Stomach (tissue), 9 donors: Measurements from ENCODE around the gene GPX6. TPM values are rescaled to one million over a fixed set of nuclear protein-coding genes. Genes with fewer than 3 reads are reported as not detected.
"Not testable (repeated sequence)": the region's sequence is repeated elsewhere in the genome, so short reads cannot be mapped to it uniquely, and the experiment has no call there.

Source experiments
- DNase-seq, 2 donors: peaks; one replicate each; pipeline versions ENCODE4 v3.0.0 to v3.0.0-alpha.2; 2013 to 2019
- H3K27ac ChIP-seq, 5 donors: fragments of 200-600 bp in 4 of 5; sonication (generic) in 4 of 5; one replicate each; pipeline ENCODE4 v1.5.1; 2013 to 2019; ENCODE audit warnings: mild to moderate bottlenecking in 1 of 5, moderate library complexity in 1 of 5
- H3K27me3 ChIP-seq, 3 donors: fragments of 200-600 bp; sonication (generic); one replicate each; pipeline ENCODE4 v1.5.1; 2017 to 2019; ENCODE audit warnings: mixed run types in 1 of 3
- H3K36me3 ChIP-seq, 4 donors: fragments of 200-600 bp; sonication (generic); 1 replicate in 3 of 4; 2 replicates in 1 of 4; pipeline ENCODE4 v1.5.1; 2016 to 2019
- H3K4me1 ChIP-seq, 4 donors: fragments of 200-600 bp; sonication (generic); one replicate each; pipeline ENCODE4 v1.5.1; 2016 to 2019
- H3K4me3 ChIP-seq, 4 donors: fragments of 200-600 bp; sonication (generic) in 3 of 4; one replicate each; pipeline ENCODE4 v1.5.1; 2016 to 2019; ENCODE audit warnings: mild to moderate bottlenecking in 1 of 4
- H3K9me3 ChIP-seq, 4 donors: fragments of 200-600 bp; sonication (generic); one replicate each; pipeline ENCODE4 v1.5.1; 2016 to 2019
- CTCF ChIP-seq, 7 experiments: fragments of 450-650 bp in 4 of 7; fragments of 200-600 bp in 3 of 7; sonication (generic) in 3 of 7; IDR thresholded peaks; one replicate each; pipeline ENCODE4 v1.5.1; 2016 to 2019; ENCODE audit warnings: antibody characterized with exemption in 7 of 7, control low read depth in 2 of 7, mild to moderate bottlenecking in 1 of 7
- EP300 ChIP-seq: sonication (generic); formaldehyde crosslinking; IDR thresholded peaks from one replicate; pipeline ENCODE4 v1.6.1; 2017; ENCODE audit warnings: antibody characterized with exemption
- POLR2A ChIP-seq, 4 donors: fragments of 450-650 bp; IDR thresholded peaks; one replicate each; pipeline ENCODE4 v1.6.1; 2016; ENCODE audit warnings: antibody characterized with exemption in 4 of 4, control low read depth in 2 of 4, mild to moderate bottlenecking in 1 of 4, moderate library complexity in 1 of 4
- POLR2AphosphoS5 ChIP-seq, 3 donors: sonication (generic); formaldehyde crosslinking; IDR thresholded peaks; one replicate each; pipeline ENCODE4 v1.6.1; 2016; ENCODE audit warnings: antibody characterized with exemption in 3 of 3
- WGBS, 5 donors: extraction: QIAGEN DNeasy Blood & Tissue Kit in 3 of 5; methylation state at CpG; one replicate each; pipeline versions ENCODE4 v1.1.5 to v1.1.7; 2013 to 2018; 5-methylcytosine and 5-hydroxymethylcytosine counted together
- intact Hi-C: fragments of 100-400 bp; cut with DNase I; formaldehyde crosslinking; loops from one replicate; pipeline ENCODE4 v1.15.1; 2023; ENCODE audit warnings: low total_unique reads
- polyA plus RNA-seq, 3 donors: library from polyadenylated mRNA; stranded (reverse); fragments of 200-250 nt; gene quantifications; one replicate each; pipeline ENCODE4 v1.2.3, GENCODE V29; 2013
- total RNA-seq, 5 donors: library from RNA; depleted of rRNA; stranded (reverse); fragments of >200 nt; gene quantifications; one replicate each; pipeline versions ENCODE4 v1.1.0 to v1.2.3, GENCODE V29; 2014 to 2016
- donor health status: healthy with polysubstance abuse.
- donor health status: Bipolar disorder and iron deficiency.
- donor health status: healthy.

Gene GPX6
- total and polyA plus RNA-seq, 8 donors = not detected

DNA sequence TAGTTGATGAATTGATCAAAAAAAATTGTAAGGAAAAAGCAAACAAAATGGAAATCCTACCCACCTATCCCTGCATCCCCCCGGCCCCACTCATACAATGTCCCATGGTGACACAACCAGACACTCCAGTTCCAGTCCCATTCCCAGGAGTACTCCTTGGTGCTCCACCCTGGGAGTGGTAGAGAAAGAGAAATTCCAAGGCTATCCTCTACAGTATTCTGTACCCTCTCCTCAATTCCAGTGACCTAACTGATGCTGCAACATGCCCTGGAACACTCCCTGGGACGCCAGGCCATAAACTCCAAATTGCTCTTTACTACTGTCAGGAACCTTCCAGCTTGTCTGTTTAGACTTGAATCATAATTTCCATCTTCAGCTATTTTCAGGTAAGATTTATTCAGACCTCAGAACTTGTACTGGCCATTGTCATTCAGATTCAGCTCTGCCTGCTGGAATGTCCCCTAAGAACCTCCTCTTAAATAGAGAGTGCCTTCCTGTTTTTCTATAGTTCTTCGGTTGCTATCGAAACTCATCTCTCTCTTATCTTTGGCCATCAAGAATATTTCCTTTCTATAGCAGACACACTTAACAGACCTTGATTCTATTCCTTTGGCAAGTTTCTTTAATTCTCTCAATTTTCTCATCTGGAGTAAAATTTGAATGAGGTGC is 8.7 kb downstream of the GPX6 start:
- no peak for TF ChIP-seq POLR2A (IDR thresholded peaks at IDR 0.05)
- no peak for TF ChIP-seq EP300
- no peak for TF ChIP-seq CTCF (IDR thresholded peaks at IDR 0.05)
- TF ChIP-seq POLR2AphosphoS5 (IDR thresholded peaks at IDR 0.05) = no peak
- intact Hi-C loops = no loop called here
- Histone ChIP-seq H3K4me3 (no peak overlapping the region), H3K27ac (no peak overlapping the region), H3K4me1 (no peaks in the 10 kb centered on the region), H3K36me3 (no peaks in the 10 kb centered on the region), H3K27me3 (peaks cover 0 to 8% (median 0%) of the 10 kb centered on the region in 3 donors), H3K9me3 (peaks cover 0 to 5% (median 0%) of the 10 kb centered on the region in 4 donors)
- DNase-seq = no peak
- WGBS, 5 donors = 54 to 66% (median 60%) methylated on average over 4 of the region's 4 CpGs

GRCh38 chr6:28505733-28506132 is 9.9 kb downstream of the GPX6 start:
- intact Hi-C loops = no loop called here
- Histone ChIP-seq H3K27ac (no peak overlapping the region), H3K4me3 (no peak overlapping the region), H3K4me1 (no peaks in the 10 kb centered on the region), H3K9me3 (no peaks in the 10 kb centered on the region), H3K36me3 (no peaks in the 10 kb centered on the region), H3K27me3 (peaks cover 0 to 13% (median 0%) of the 10 kb centered on the region in 3 donors)
- WGBS, 5 donors = 83 to 100% (median 88%) methylated on average over 1 of the region's 1 CpG
- TF ChIP-seq CTCF (IDR thresholded peaks at IDR 0.05) = no peak
- TF ChIP-seq EP300 = no peak
- no peak for TF ChIP-seq POLR2A (IDR thresholded peaks at IDR 0.05)
- TF ChIP-seq POLR2AphosphoS5 (IDR thresholded peaks at IDR 0.05) = no peak
- DNase-seq = no peak

DNA sequence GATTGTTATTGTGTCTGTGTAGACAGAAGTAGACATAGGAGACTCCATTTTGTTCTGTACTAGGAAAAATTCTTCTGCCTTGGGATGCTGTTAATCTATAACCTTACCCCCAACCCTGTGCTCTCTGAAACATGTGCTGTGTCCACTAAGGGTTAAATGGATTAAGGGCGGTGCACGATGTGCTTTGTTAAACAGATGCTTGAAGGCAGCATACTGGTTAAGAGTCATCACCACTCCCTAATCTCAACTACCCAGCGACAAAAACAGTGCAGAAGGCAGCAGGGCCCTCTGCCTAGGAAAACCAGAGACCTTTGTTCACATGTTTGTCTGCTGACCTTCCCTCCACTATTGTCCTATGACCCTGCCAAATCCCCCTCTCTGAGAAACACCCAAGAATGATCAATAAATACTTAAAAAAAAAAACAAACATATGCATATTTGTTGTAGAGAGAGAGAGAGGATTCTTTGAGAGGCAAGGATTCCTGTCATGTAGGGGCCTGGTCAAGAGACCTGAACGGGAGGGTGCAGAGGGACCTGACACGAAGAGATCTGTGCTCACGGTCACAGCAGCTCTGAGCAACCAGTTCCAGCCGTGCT is 12.8 kb downstream of the GPX6 start:
- DNase-seq, H3K36me3 ChIP-seq, H3K4me3 ChIP-seq, H3K9me3 ChIP-seq, H3K27ac ChIP-seq, intact Hi-C loops, H3K4me1 ChIP-seq: not testable (repeated sequence)
- H3K27me3 ChIP-seq = peaks cover 0 to 27% (median 0%) of the 10 kb centered on the region in 3 donors
- 46 to 56% (median 50%) methylated on average over 7 of the region's 7 CpGs for WGBS, 5 donors

- H3K9me3 ChIP-seq, DNase-seq, H3K36me3 ChIP-seq, intact Hi-C loops, H3K27ac ChIP-seq, H3K4me3 ChIP-seq, H3K4me1 ChIP-seq: not testable (repeated sequence)
- WGBS, 5 donors = 89 to 97% (median 96%) methylated on average over 5 to 35 of the region's 35 CpGs
- peaks cover 0 to 27% (median 0%) of the 10 kb centered on the region in 3 donors for H3K27me3 ChIP-seq
Measured at GRCh38 chr6:28502136-28502535, 13.5 kb downstream of the GPX6 start.

DNA sequence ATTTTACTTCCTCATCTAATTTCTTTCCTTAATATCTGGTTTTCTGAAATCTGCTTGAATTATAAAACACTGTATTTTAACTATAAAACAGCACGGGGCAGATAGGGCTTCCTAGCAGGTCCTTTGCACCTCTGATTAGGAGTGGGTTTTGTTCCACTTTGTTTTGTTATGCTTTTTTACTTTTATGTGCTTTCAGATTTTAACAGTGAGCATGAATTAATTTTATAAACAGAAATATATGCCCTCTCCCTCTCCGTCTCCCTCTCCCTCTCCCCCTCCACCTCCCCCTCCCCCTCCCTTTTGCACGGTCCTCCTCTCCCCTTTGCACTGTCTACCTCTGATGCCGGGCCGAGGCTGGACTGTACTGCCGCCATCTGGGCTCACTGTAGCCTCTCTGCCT is 14.3 kb downstream of the GPX6 start:
- Histone ChIP-seq H3K4me3 (no peak overlapping the region), H3K9me3 (no peaks in the 10 kb centered on the region), H3K4me1 (no peaks in the 10 kb centered on the region), H3K36me3 (no peaks in the 10 kb centered on the region), H3K27ac (no peak overlapping the region), H3K27me3 (peaks cover 0 to 25% (median 0%) of the 10 kb centered on the region in 3 donors)
- intact Hi-C loops = no loop called here
- TF ChIP-seq POLR2AphosphoS5 (IDR thresholded peaks at IDR 0.05) (no peak), EP300 (no peak)
- no peak for DNase-seq
- WGBS, 5 donors = 74 to 93% (median 87%) methylated on average over 6 of the region's 6 CpGs

- no peak overlapping the region for H3K27ac ChIP-seq
- no peaks in the 10 kb centered on the region for H3K36me3 ChIP-seq
- intact Hi-C loops = no loop called here
- 16 to 38% (median 30%) methylated on average over 3 of the region's 3 CpGs for WGBS, 5 donors
- H3K27me3 ChIP-seq = peaks cover 0 to 47% (median 0%) of the 10 kb centered on the region in 3 donors
- no peaks in the 10 kb centered on the region for H3K9me3 ChIP-seq
- TF ChIP-seq POLR2A (IDR thresholded peaks at IDR 0.05) (no peak), CTCF (IDR thresholded peaks at IDR 0.05) (no peak), EP300 (no peak), POLR2AphosphoS5 (IDR thresholded peaks at IDR 0.05) (no peak)
- no peak overlapping the region for H3K4me3 ChIP-seq
- no peaks in the 10 kb centered on the region for H3K4me1 ChIP-seq
- no peak for DNase-seq
Measured at GRCh38 chr6:28497893-28498292, 17.7 kb downstream of the GPX6 start.
